Nephron (organoid): Measurements from ENCODE around the gene THSD4.
"Not testable (repeated sequence)": the region's sequence is repeated elsewhere in the genome, so short reads cannot be mapped to it uniquely, and the experiment has no call there.

Experiments used
- H3K27ac Mint-ChIP-seq, 3 experiments: 2 replicates each; pipeline ENCODE4 v1.8.0; 2020; ENCODE audit warnings: mixed read lengths in 3 of 3, mild to moderate bottlenecking in 2 of 3, moderate library complexity in 1 of 3
- H3K27me3 Mint-ChIP-seq: 2 replicates; pipeline ENCODE4 v1.8.0; 2021; ENCODE audit warnings: low read depth, mild to moderate bottlenecking, moderate library complexity, mixed read lengths
- H3K36me3 Mint-ChIP-seq: 2 replicates; pipeline ENCODE4 v1.8.0; 2020; ENCODE audit warnings: low read depth, mixed read lengths
- H3K4me1 Mint-ChIP-seq: 2 replicates; pipeline ENCODE4 v1.8.0; 2020; ENCODE audit warnings: mixed read lengths
- H3K4me3 Mint-ChIP-seq, 3 experiments: 2 replicates each; pipeline ENCODE4 v1.8.0; 2020; ENCODE audit warnings: mild to moderate bottlenecking in 3 of 3, mixed read lengths in 3 of 3, moderate library complexity in 2 of 3
- H3K9me3 Mint-ChIP-seq: 2 replicates; pipeline ENCODE4 v1.8.0; 2020; ENCODE audit warnings: mixed read lengths
- CTCF ChIP-seq, 3 experiments: fragments of 200-600 bp; sonication (generic); IDR thresholded peaks; one replicate each; pipeline ENCODE4 v1.5.0; 2021; ENCODE audit warnings: antibody characterized with exemption in 3 of 3; ENCODE audit not compliant: unreplicated experiment in 3 of 3

The THSD4 gene

GRCh38 chr15:71124937-71125790, 9.9 kb downstream of the THSD4 start:
- Mint-ChIP-seq H3K9me3 (peaks cover 3% of the 10 kb centered on the region), H3K36me3 (no peaks in the 10 kb centered on the region), H3K4me1 (peaks cover 29% of the 10 kb centered on the region), H3K4me3 (no peak overlapping the region), H3K27ac (peak overlapping the region in 2 of 3 experiments; percentile 6 to 55), H3K27me3 (peaks cover 27% of the 10 kb centered on the region)
- TF ChIP-seq CTCF (IDR thresholded peaks at IDR 0.05; ENCODE audit: unreplicated experiment in 3 of 3): no peak

- H3K27ac Mint-ChIP-seq: peak overlapping the region in 2 of 3 experiments; percentile 6 to 9
- H3K36me3 Mint-ChIP-seq: no peaks in the 10 kb centered on the region
- peaks cover 21% of the 10 kb centered on the region for H3K27me3 Mint-ChIP-seq
- peaks cover 3% of the 10 kb centered on the region for H3K9me3 Mint-ChIP-seq
- H3K4me1 Mint-ChIP-seq: peaks cover 29% of the 10 kb centered on the region
- no peak overlapping the region for H3K4me3 Mint-ChIP-seq
- TF ChIP-seq CTCF (IDR thresholded peaks at IDR 0.05; ENCODE audit: unreplicated experiment in 3 of 3): no peak
Observed at GRCh38 chr15:71125831-71126450, 10.7 kb downstream of the THSD4 start.

DNA sequence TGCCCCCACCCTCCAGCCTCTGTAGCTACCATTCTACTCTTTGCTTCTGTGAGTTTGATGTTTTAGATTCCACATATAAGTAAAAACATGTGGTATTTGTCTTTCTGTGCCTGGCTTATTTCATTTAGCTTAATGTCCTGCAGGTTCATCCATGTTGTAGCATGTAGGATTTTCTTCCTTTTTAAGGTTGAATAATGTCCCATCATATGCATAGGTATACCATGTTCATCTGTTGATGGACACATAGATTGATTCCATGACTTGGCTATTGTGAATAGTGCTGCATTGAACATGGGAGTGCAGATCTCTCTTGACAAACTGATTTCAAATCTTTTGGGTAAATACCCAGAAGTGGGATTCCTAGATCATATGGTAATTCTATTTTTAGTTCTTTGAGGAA, 11.8 kb downstream of the THSD4 start:
- no peak overlapping the region for H3K4me3 Mint-ChIP-seq
- peaks cover 3% of the 10 kb centered on the region for H3K9me3 Mint-ChIP-seq
- H3K36me3 Mint-ChIP-seq: no peaks in the 10 kb centered on the region
- H3K4me1 Mint-ChIP-seq: peaks cover 22% of the 10 kb centered on the region
- H3K27ac Mint-ChIP-seq: no peak overlapping the region
- TF ChIP-seq CTCF (IDR thresholded peaks at IDR 0.05; ENCODE audit: unreplicated experiment in 3 of 3): no peak
- H3K27me3 Mint-ChIP-seq: peaks cover 18% of the 10 kb centered on the region

GRCh38 chr15:71128159-71128558, 12.9 kb downstream of the THSD4 start:
- Mint-ChIP-seq H3K27me3 (peaks cover 11% of the 10 kb centered on the region), H3K4me1 (peaks cover 21% of the 10 kb centered on the region)
- not testable (repeated sequence) for H3K4me3 Mint-ChIP-seq, H3K27ac Mint-ChIP-seq, H3K9me3 Mint-ChIP-seq, H3K36me3 Mint-ChIP-seq

DNA sequence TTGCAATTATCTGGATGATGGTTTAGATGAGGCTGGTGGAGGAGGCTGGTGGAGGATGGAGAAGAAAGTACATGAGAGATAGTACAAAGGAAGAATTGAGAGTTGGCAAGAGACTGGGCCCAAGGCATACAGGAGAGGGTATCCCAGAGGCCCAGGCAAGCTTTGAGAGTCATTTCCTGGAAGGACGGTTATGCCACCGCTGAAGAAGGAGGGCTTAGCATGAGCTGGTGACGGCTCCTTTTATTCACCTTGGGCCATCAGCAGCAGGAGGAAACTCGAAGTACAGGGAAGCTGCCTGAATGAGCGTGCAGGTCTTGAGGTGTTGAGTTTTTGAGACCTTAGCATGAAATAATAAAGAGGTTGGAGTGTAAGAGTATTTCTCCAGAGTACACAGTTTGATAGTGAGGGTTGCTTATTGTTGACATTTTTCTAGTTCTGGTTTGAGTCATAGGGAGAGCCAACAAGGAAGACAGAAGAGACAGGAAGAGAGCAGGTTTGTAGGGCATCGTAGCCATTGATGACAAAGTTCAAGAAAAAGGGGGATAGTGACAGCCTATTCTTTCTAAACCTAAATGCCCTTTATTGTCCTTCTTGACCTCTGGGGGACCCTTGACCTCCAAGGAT, 13.8 kb downstream of the THSD4 start:
- Mint-ChIP-seq H3K36me3 (no peaks in the 10 kb centered on the region), H3K27me3 (peaks cover 11% of the 10 kb centered on the region)
- TF ChIP-seq CTCF (IDR thresholded peaks at IDR 0.05; ENCODE audit: unreplicated experiment in 3 of 3): no peak

DNA sequence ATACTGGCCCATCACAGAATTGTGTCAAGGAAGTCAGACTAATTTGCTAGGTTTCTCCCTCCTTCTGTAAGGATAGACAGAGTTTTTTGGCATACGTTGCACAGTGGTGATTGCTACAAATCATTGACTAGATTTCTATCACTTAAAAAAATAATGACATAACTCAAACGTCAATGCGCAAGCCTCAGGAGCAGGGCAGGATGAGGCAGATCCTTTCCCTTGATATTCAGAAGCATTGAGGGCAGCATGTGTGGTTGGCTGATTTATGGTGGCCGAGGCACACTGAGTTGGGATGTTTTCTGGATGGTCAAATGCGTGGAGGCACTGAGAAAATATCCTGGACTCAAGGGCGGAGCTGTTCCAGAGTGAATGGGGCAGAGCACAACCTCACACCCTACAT, 14.4 kb downstream of the THSD4 start:
- Mint-ChIP-seq H3K9me3 (peaks cover 3% of the 10 kb centered on the region), H3K27me3 (peaks cover 15% of the 10 kb centered on the region), H3K4me3 (no peak overlapping the region), H3K4me1 (peaks cover 28% of the 10 kb centered on the region), H3K27ac (no peak overlapping the region), H3K36me3 (no peaks in the 10 kb centered on the region)
- no peak for TF ChIP-seq CTCF (IDR thresholded peaks at IDR 0.05; ENCODE audit: unreplicated experiment in 3 of 3)

More for the DNA sequence above, 13.8 kb downstream of the THSD4 start:
- H3K9me3 Mint-ChIP-seq: peaks cover 3% of the 10 kb centered on the region
- H3K4me3 Mint-ChIP-seq: no peak overlapping the region
- peaks cover 25% of the 10 kb centered on the region for H3K4me1 Mint-ChIP-seq
- H3K27ac Mint-ChIP-seq: no peak overlapping the region
